ENCODE results near the gene SPOCK1.
A peak's percentile ranks its signal among the peaks of the same experiment; 100 is the strongest.

The SPOCK1 gene

DNA sequence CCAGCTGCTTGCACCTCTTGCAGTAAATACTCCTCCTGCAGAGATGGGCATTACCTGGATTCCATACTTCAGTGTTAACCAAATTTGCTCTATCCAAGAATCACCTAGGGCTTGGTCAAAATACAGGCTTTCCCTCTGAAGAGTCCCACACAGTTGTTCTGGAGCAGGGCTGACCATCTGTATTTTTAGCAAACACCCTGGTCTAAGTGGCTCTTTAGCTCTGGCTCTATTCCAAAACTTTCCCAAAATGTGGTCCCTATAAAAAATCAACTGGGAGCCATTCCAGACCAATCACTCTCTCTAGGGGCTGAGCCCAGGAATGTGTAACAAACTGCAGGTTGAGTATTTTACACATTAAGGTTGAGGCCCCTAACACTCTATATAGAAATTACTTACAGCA lies 153.7 kb downstream of the SPOCK1 start:
- no peak overlapping the region for H3K27ac ChIP-seq (ENCODE audit: poor library complexity, severe bottlenecking)
- H3K27me3 ChIP-seq (ENCODE audit: insufficient read depth, poor library complexity, severe bottlenecking) = no peaks in the 10 kb centered on the region
- peaks cover 8% of the 10 kb centered on the region for H3K4me1 ChIP-seq (ENCODE audit: insufficient read depth, poor library complexity, severe bottlenecking)
- DNase-seq (ENCODE audit: low spot score) = no peak
- no peaks in the 10 kb centered on the region for H3K9me3 ChIP-seq (ENCODE audit: severe bottlenecking)
- no peak for ATAC-seq (ENCODE audit: low read depth)
- TF ChIP-seq, protein P1, sequence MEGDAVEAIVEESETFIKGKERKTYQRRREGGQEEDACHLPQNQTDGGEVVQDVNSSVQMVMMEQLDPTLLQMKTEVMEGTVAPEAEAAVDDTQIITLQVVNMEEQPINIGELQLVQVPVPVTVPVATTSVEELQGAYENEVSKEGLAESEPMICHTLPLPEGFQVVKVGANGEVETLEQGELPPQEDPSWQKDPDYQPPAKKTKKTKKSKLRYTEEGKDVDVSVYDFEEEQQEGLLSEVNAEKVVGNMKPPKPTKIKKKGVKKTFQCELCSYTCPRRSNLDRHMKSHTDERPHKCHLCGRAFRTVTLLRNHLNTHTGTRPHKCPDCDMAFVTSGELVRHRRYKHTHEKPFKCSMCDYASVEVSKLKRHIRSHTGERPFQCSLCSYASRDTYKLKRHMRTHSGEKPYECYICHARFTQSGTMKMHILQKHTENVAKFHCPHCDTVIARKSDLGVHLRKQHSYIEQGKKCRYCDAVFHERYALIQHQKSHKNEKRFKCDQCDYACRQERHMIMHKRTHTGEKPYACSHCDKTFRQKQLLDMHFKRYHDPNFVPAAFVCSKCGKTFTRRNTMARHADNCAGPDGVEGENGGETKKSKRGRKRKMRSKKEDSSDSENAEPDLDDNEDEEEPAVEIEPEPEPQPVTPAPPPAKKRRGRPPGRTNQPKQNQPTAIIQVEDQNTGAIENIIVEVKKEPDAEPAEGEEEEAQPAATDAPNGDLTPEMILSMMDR (IDR thresholded peaks at IDR 0.05; ENCODE audit: poor library complexity, severe bottlenecking) = no peak
- no peaks in the 10 kb centered on the region for H3K36me3 ChIP-seq (ENCODE audit: low read depth)
- no peak overlapping the region for H3K4me3 ChIP-seq (ENCODE audit: severe bottlenecking)

DNA sequence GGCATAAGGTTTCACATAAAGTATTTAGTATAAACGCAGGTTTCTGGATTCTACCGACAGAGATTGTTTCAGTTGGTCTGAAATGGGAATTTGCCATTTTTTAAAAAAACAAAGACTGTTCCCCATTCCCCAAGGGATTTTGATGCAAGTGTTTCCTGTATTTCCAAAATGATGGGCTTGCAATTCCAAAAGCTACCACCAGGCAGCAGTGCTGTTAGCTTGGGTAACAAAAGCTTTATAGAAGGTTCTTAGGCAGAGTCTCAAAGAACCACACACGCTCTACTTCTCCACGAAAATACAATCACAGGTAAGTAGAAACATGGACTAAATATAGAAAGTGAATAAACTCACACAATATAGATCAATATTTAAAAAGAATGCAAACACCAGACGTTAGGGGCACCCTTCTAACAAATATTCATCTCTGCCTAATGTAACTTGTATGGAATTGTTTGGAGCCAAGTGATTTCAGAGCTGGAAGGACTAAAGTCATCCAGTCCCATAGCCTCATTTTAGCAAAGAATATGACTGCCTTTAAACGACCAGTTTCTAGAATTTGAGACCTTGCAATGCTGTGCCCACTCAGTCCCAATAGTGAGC lies 154.3 kb downstream of the SPOCK1 start:
- Histone ChIP-seq H3K27me3 (ENCODE audit: insufficient read depth, poor library complexity, severe bottlenecking) (no peaks in the 10 kb centered on the region), H3K9me3 (ENCODE audit: severe bottlenecking) (no peaks in the 10 kb centered on the region), H3K27ac (ENCODE audit: poor library complexity, severe bottlenecking) (no peak overlapping the region), H3K4me1 (ENCODE audit: insufficient read depth, poor library complexity, severe bottlenecking) (peaks cover 8% of the 10 kb centered on the region), H3K4me3 (ENCODE audit: severe bottlenecking) (no peak overlapping the region), H3K36me3 (ENCODE audit: low read depth) (no peaks in the 10 kb centered on the region)
- DNase-seq (ENCODE audit: low spot score) (no peak), ATAC-seq (ENCODE audit: low read depth) (no peak)
- TF ChIP-seq, protein P1 (IDR thresholded peaks at IDR 0.05; ENCODE audit: poor library complexity, severe bottlenecking) = peak; percentile 84

DNA sequence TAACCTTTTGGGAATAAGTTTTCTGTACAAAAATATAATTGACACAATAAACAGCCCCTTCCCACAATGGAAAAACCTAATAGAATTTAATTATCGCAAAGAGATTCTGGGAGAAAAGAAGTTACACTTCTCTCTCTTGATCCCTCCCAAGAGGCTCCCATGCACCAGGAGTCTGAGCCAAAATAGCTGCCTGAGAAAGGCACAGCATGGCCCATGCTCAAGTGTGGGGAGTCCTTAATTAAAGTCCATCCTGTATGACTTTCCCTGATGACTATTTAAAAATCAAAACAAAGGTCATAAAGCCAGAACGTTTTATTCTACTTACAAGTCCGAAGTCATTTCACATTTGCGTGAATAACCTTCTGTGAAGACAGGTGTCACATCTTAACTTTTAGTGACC lies 155.1 kb downstream of the SPOCK1 start:
- no peak for DNase-seq (ENCODE audit: low spot score)
- ATAC-seq (ENCODE audit: low read depth) = no peak
- H3K9me3 ChIP-seq (ENCODE audit: severe bottlenecking) = no peaks in the 10 kb centered on the region
- no peak overlapping the region for H3K27ac ChIP-seq (ENCODE audit: poor library complexity, severe bottlenecking)
- peaks cover 8% of the 10 kb centered on the region for H3K4me1 ChIP-seq (ENCODE audit: insufficient read depth, poor library complexity, severe bottlenecking)
- no peaks in the 10 kb centered on the region for H3K27me3 ChIP-seq (ENCODE audit: insufficient read depth, poor library complexity, severe bottlenecking)
- TF ChIP-seq, protein P1 (IDR thresholded peaks at IDR 0.05; ENCODE audit: poor library complexity, severe bottlenecking) = no peak
- H3K4me3 ChIP-seq (ENCODE audit: severe bottlenecking) = no peak overlapping the region
- H3K36me3 ChIP-seq (ENCODE audit: low read depth) = no peaks in the 10 kb centered on the region

DNA sequence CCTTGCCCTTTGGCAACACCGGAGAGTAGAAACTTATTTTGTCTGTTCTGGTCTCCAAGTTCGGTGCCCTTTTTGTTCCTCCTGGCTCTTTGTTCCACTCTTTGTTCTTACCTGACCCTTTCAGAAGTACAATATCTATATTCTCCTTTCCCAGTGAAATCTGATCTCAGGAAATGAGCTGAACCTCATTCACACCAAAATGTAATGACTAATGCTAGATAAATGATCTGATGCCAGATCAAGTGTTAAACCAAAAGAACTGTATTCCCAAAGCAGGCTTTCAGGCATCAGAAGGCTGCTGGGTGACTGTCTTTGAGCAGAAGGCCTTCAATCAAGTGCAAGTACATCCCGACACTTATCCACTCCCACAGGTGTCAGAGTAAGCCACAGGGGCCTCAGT lies 156.4 kb downstream of the SPOCK1 start:
- ATAC-seq (ENCODE audit: low read depth) (peak; percentile 89), DNase-seq (ENCODE audit: low spot score) (no peak)
- no peak overlapping the region for H3K4me3 ChIP-seq (ENCODE audit: severe bottlenecking)
- H3K27me3 ChIP-seq (ENCODE audit: insufficient read depth, poor library complexity, severe bottlenecking) = no peaks in the 10 kb centered on the region
- TF ChIP-seq, protein P1 (IDR thresholded peaks at IDR 0.05; ENCODE audit: poor library complexity, severe bottlenecking) = no peak
- no peaks in the 10 kb centered on the region for H3K36me3 ChIP-seq (ENCODE audit: low read depth)
- no peaks in the 10 kb centered on the region for H3K9me3 ChIP-seq (ENCODE audit: severe bottlenecking)
- peaks cover 8% of the 10 kb centered on the region for H3K4me1 ChIP-seq (ENCODE audit: insufficient read depth, poor library complexity, severe bottlenecking)
- no peak overlapping the region for H3K27ac ChIP-seq (ENCODE audit: poor library complexity, severe bottlenecking)

DNA sequence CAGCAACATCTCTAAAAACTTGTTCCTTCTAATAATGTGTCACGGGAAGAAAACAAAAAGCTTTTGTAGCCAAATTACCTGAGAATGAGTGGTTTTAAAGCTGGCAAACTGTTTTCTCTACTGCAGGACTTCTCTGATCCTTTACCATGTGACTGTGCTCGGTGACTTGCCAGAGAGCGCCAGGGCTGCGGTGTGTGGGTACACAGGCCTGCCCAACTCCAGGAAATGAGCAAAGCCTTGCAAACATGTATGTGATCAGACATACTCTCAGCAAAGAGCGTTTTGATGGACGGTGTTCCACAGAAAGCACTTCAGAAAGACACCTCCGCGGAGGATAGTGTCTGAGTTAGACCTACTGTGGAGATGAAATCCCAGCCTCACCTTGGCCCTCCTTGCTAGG lies 157.3 kb downstream of the SPOCK1 start:
- no peak overlapping the region for H3K27ac ChIP-seq (ENCODE audit: poor library complexity, severe bottlenecking)
- no peak overlapping the region for H3K4me3 ChIP-seq (ENCODE audit: severe bottlenecking)
- H3K27me3 ChIP-seq (ENCODE audit: insufficient read depth, poor library complexity, severe bottlenecking) = no peaks in the 10 kb centered on the region
- H3K4me1 ChIP-seq (ENCODE audit: insufficient read depth, poor library complexity, severe bottlenecking) = peaks cover 8% of the 10 kb centered on the region
- H3K36me3 ChIP-seq (ENCODE audit: low read depth) = no peaks in the 10 kb centered on the region
- ATAC-seq (ENCODE audit: low read depth) = no peak
- no peaks in the 10 kb centered on the region for H3K9me3 ChIP-seq (ENCODE audit: severe bottlenecking)
- TF ChIP-seq, protein P1 (IDR thresholded peaks at IDR 0.05; ENCODE audit: poor library complexity, severe bottlenecking) = no peak
- DNase-seq (ENCODE audit: low spot score) = no peak
